ENCODE results near the gene RPRD1B. TPM values are rescaled to one million over a fixed set of nuclear protein-coding genes. Genes with fewer than 3 reads are reported as not detected.

Gene RPRD1B
- total and polyA plus RNA-seq, 2 of the 8 experiments (the other 6 are each of a cell fraction or from before 2014, with no cell fraction given), result 10.3 to 20.9 TPM

- TF ChIP-seq ATF2 (IDR thresholded peaks at IDR 0.05; ENCODE audit: low read length) (no peak), CTBP2 (IDR thresholded peaks at IDR 0.05; ENCODE audit: borderline replicate concordance, insufficient read depth, insufficient read length, low read length) (no peak)
These were observed 44.5 kb downstream of the RPRD1B start (continued) for GRCh38 chr20:38078084-38078483.
